ENCODE data around the gene UPF1. TPM values are rescaled to one million over a fixed set of nuclear protein-coding genes. Genes with fewer than 3 reads are reported as not detected.
"Not testable (repeated sequence)": the region's sequence is repeated elsewhere in the genome, so short reads cannot be mapped to it uniquely, and the experiment has no call there.

Gene UPF1
- total RNA-seq, 2 experiments from 2014 or later: 89.3 to 92.0 TPM

- CTCF ChIA-PET: interaction anchor here (1.0 kb wide), 1 partner anchor 48 kb away, joined by 4 read pairs; no protein-coding TSS in a partner anchor
- POLR2A ChIA-PET: interaction anchor here (0.6 to 0.7 kb wide), 2 partner anchors 14 to 83 kb away, joined by 5 to 8 read pairs; no protein-coding TSS in a partner anchor
These were observed 35.5 kb upstream of the UPF1 start for GRCh38 chr19:18796239-18796638.

DNA sequence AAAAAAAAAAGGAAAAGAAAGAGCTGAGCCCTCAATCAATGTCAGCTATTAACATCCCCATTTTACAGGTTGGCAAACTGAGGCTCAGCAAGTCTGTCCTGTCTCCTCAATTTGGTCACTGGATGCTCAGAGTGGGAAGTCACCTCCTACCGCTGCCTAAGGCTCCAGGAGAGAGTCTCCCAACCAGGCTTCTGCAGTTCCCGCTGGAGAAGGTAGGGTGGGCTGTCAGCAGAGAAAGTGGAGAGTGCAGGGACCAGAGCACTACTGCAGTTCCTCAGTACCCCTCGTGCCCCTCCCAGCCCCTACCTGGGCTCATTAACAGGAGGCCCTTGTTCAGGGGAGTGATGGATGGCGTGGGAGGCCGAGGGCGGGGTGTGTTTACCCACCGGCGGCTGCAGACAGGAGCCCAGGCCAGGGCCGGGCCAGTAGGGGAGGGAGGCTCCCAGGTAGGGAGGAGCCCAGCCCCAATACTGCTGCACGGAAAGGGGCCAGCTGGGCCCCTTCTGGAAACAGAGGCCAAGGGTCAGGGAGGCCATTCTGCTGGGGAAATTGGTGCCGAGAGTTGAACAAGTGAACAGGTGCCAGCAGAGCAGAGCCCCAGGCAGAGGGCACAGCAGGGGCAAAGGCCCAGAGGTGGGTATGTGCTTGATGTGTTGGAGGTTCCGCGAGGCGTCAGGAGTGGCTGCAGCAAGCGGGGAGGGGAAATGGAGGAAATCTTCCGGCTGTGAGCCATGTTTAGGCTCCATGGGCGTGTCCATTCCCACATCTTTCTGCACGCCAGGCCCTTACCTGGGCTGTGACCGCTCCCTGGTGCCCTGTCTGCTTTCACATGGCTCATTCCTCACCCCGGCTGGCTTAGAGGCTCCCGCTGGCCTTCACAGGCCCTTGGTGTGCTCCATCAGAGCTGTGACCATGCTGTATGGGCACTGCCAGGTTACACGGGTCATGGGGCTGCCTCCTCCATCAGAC is 33.1 kb upstream of the UPF1 start:
- ChIA-PET POLR2A (no interaction called here), CTCF (no interaction called here)

DNA sequence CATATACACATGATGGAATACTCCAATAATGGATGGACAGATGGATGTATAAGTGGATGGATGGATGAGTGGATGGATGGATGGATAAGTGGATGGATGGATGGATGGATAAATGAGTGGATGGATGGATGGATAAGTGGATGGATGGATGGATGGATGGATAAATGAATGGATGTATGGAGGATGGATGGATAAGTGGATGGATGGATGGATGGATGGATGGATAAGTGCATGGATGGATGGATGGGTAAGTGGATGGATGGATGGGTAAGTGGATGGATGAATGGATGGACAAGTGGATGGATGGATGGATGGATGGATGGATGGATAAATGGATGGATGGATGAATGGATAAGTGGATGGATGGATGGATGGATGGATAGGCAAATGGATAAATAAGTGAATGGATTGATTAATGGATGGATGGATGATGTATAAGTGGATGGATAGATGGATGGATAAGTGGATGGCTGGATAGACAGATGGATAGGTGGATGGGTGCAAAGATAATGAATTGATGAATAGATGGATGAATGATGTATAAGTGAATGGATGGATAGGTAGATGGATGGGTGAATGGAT is 32.3 kb upstream of the UPF1 start:
- CTCF ChIA-PET: no interaction called here
- POLR2A ChIA-PET: no interaction called here

DNA sequence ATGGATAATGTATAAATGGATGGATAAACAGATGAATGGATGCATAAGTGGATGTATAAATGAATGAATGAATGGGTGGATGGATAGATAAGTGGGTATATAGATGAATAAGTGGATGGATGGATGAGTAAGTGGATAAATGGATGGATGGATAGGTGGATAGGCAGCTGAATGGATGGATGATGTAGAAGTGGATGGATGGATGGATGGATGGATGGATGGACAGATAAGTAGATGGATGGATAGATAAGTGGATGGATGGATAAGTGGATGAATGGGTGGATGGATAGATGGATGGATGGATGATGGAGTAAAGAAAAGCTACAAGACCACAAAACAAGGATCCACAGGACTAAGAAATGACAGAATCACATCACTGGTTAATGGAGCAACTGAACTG is 31.7 kb upstream of the UPF1 start:
- ChIA-PET POLR2A (no interaction called here), CTCF (no interaction called here)

DNA sequence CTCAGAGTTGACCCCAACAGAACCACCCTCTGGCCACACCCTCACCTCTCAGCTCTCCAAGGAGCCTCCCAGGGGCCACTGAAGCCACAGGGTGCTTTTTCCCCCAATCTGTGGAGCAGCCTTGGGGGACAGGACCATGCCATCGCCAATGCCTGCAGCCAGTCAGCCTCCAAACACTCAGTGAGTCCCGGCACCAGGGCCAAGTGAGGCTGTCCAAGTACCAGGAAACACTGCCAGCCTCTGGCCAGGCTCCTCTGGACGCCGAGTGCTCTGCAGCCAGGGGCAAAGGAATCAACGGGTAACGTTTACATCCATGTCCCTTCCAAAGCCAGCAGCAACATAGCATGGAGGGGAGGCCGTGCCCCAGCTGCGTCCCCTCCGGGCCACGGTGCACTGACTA is 31.1 kb upstream of the UPF1 start:
- ChIA-PET CTCF (no interaction called here), POLR2A (no interaction called here)

DNA sequence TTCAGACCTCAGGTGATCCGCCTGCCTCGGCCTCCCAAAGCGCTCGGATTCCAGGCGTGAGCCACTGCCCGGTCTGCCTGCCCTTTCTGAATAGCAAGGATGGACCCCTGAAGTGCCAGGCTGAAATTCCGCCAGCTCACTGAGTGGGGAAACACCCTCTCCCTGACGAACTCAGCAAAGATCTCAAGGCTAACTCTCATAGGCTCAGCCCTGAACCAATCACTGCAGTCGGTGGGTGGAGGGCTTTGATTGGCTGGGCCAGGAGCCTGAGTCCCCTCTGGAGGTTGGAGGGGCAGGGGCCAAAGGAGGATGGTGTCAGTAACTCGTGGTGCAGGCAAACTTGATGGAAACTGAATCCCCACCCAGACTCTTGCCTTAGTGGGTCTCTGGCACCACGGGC is 29.4 kb upstream of the UPF1 start:
- CTCF ChIA-PET: no interaction called here
- POLR2A ChIA-PET: no interaction called here

DNA sequence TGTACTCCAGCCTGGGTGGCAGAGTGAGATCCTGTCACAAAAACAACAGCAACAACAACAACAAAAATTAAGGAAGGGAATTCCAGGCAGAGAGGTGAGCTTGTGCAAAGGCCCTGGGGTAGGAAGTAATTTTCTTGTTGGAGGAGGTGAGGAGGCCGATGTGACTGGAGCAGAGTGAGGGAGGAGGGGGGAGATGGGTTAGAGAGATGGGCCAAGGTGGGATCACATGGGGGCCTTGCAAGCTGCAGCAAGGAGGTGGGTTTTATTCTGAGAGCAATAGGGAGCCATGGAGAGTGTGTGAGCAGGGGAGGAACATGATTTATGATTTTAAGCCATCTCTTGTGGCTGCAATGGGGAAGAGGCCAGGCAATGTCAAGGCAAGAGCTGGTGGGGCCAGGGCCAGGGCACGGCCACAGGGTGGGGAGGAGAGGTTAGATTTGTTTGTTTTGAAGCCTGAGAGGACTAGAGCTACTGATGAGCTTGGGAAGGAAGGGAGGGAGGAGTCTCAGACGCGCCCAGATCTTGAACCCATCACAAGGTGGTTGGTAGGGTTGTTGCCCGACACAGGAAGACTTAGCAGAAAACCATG is 28.1 kb upstream of the UPF1 start:
- CTCF ChIA-PET: no interaction called here
- POLR2A ChIA-PET: no interaction called here

DNA sequence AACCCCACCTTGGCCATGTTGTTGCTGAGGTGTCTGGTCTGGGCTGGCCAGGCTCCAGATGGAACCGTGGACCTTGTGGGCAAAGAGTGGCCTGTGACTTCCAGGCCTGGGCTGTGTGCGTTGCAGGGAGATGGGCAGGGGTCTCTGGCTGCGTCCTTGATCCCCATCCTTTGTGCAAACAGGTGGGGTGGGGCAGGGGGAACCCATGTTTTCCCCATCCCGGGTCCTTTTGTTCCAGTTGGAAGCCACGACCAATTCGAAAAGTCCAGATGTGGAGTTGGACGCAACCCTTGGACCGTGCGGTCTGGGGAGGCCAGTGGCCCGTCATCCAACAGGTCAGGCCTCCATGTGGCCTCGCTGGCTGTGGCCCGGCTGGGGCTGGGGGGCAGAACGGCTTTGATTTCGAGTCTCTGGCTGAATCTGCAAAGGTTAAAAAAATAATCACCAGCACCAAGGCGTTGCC is 27.6 kb upstream of the UPF1 start:
- POLR2A ChIA-PET: no interaction called here
- CTCF ChIA-PET: no interaction called here

- CTCF ChIA-PET: no interaction called here
- POLR2A ChIA-PET: no interaction called here
These were observed 27.1 kb upstream of the UPF1 start for GRCh38 chr19:18804643-18805042.

DNA sequence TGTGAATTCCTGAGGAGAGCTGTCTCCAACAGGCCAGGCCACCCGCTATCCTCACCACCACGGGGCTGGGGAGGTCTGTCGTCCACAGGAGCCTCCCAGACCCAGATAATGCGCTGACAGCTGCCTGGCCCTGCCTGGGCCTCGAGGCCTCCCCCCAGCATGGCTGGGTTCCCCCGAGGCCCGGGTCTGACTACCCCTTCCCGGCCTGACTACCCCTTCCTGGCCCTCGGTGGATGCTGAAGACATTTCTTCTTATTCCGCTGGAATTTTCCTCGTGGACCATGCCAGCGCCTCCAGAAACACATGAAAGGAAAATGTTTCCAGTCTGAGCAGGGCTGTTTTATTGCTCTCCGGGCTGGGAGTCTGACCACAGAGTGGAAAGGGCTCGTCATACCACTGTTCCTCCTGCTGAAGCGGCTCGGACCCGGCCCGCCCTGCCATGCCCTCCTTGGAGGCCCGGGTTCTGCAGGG is 23.9 kb upstream of the UPF1 start:
- ChIA-PET POLR2A (no interaction called here), CTCF (no interaction called here)

DNA sequence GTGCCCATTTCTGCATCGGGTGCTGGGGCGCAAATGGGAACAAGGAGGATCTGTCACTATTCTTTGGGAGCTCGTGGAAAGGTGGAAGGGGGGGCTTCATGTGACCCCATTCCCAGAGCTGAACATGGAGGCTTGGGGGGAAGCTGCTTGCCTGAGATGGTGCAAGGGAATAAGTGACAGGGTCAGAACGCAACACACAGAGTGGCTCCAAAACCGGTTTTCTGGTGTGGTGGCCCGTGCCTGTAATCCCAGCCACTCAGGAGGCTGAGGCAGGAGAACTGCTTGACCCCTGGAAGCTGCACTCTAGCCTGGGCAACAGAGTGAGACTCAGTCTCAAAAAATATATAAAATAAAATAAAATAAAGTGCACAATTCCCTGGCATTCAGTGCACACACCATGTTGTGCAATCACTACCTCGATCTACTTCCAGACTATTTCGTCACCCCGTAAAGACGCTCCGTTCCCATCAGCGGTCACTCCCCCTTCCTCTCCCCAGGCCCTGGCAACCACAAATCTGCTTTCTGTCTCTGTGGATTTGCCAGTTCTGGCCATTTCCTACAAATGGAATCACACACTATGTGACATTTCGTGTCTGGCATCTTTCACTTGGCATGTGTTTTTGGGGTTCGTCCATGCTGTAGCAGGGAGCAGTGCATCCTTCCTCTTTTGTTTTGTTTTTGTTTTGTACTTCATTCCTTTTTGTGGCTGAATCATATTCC is 22.4 kb upstream of the UPF1 start:
- ChIA-PET POLR2A (no interaction called here), CTCF (no interaction called here)

GRCh38 chr19:18811638-18812037 is 20.1 kb upstream of the UPF1 start:
- CTCF ChIA-PET, POLR2A ChIA-PET: not testable (repeated sequence)

DNA sequence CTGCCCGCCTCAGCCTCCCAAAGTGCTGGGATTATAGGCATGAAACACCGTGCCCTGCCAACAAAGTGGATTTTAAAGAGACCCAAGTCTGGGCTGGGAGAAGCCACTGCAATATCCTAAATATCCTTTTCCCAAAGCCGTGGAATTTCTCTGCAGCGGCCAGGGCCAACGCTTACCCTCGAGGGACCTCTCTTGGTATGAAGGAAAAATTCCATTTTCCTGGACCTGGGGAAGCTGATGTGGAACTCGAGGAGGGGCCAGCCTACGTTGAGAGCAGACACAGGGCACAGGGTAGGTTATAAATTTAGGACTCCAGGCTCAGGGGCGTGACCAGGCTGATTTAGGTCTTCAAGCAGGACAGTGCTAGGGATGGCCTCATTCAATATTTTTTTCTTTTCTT is 17.7 kb upstream of the UPF1 start:
- ChIA-PET POLR2A (no interaction called here), CTCF (interaction anchor here (1.1 to 1.3 kb wide), 2 partner anchors 34 to 72 kb away, joined by 3 read pairs; no protein-coding TSS in a partner anchor)

DNA sequence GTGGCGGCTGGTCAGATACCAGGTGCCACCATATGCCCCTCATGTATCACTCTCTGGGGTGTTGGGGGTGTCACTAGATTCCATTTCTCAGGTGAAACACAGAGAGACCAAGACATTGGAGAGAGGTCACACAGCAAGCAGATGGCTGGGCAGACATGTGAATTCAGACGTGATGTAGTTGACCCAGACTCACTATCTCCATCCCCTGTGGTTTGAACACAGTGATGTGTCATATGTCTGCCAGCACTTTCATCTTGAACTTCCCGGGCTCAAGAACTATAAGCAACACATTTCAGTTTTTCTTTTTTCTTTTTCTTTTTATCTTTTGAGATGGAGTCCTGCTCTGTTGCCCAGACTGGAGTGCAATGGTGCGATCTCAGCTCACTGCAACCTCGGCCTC is 16.1 kb upstream of the UPF1 start:
- POLR2A ChIA-PET: no interaction called here
- CTCF ChIA-PET: no interaction called here

GRCh38 chr19:18816645-18817044 is 15.1 kb upstream of the UPF1 start:
- CTCF ChIA-PET: interaction anchor here (0.6 kb wide), 1 partner anchor 544 kb away, joined by 3 read pairs; no protein-coding TSS in a partner anchor
- POLR2A ChIA-PET: not testable (repeated sequence)

DNA sequence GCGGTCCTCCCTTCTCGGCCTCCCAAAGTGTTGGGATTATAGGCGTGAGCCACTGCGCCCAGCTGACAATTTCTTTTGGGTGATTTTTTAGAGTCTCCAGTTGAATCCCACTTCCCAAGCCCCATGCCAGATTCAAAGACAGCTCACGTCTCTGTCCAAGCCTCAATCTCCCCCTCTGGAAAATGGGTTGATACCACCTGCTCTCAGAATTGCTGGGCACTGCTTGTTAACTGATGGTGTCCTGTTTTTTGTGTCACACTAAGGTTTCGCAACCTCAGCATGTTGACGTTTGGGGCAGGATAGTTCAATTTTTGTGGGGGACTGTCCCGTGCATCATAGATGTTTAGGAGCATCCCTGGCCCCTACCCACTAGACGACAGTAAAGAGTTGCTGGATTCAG is 14.2 kb upstream of the UPF1 start:
- ChIA-PET POLR2A (no interaction called here), CTCF (no interaction called here)

GRCh38 chr19:18828786-18829185 is 3.0 kb upstream of the UPF1 start:
- ChIA-PET POLR2A (no interaction called here), CTCF (interaction anchor here (1.3 kb wide), 1 partner anchor 15 kb away, joined by 3 read pairs; no protein-coding TSS in a partner anchor)

DNA sequence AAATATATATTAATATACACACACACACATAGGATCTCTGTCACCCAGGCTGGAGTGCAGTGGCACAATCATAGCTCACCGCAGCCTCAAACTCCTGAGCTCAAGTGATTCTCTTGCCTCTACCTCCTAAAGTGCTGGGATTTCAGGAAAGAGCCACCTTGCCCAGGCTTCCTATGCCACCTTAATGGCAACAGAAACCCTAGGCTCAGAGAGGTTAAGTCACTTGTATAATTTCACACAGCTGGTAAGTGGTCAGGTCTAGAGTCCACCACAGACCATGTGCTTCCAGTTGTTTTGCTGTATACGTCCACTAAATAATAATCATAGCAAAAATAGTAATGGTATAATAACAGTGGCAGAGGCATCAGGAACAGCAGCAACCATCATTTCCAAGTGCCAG is 1.3 kb upstream of the UPF1 start:
- POLR2A ChIA-PET: no interaction called here
- CTCF ChIA-PET: no interaction called here

GRCh38 chr19:18832306-18833140 is 764 bp downstream of the UPF1 start:
- POLR2A ChIA-PET: interaction anchor here (0.6 to 1.5 kb wide), 8 partner anchors 8 to 413 kb away, joined by 3 to 7 read pairs (median 4); partner anchors contain the start of genes COPE, DDX49, KLHL26 and SSBP4

More at GRCh38 chr19:18832306-18833140, 764 bp downstream of the UPF1 start:
- CTCF ChIA-PET: interaction anchor here (0.6 to 2.1 kb wide), 6 partner anchors 10 to 1383 kb away, joined by 3 to 11 read pairs (median 4); no protein-coding TSS in a partner anchor
